ENCODE measurements around the gene TXNL4B.

DNA sequence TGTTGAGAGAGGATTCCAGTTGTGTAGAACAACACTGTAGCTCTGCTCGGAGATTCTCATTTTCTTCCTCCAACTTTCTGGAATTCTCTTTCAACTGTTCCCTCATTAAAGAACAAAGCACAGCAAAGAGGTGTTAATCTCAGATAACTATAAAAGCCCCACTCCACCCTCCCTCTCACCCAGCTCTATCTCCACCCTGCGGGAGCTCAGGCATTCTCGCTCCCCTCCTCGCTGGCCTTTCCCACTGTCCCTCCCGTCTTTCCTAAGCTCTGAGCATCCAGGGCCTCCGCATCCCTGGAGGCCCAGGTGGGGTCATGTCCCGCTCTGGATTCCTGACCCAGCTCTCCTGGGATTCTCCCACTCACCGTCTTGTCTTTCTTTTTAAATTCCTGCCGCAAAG, 35.3 kb upstream of the TXNL4B start:
- TF ChIP-seq POLR2AphosphoS5 (IDR thresholded peaks at IDR 0.05; ENCODE audit: low read depth, low read length) = no peak
- TF ChIP-seq POLR2A (IDR thresholded peaks at IDR 0.05; ENCODE audit: low read depth, low read length) = no peak
- no peak for TF ChIP-seq TAF1 (IDR thresholded peaks at IDR 0.05; ENCODE audit: low read depth, low read length)
- no peak for TF ChIP-seq SPI1 (IDR thresholded peaks at IDR 0.05; ENCODE audit: low read depth, low read length)
